ENCODE measurements around the gene CD300LF. TPM values are rescaled to one million over a fixed set of nuclear protein-coding genes. Genes with fewer than 3 reads are reported as not detected.

CD300LF gene
- total and polyA plus RNA-seq, 10 of the 15 experiments (the other 5 are each of a cell fraction or from before 2014, with no cell fraction given) = 0.15 TPM; not detected in 9

- TF ChIP-seq ZNF207 (IDR thresholded peaks at IDR 0.05; ENCODE audit: borderline replicate concordance) = no peak
- TF ChIP-seq SMAD1 (IDR thresholded peaks at IDR 0.05; ENCODE audit: low read depth, partially characterized antibody) = no peak
- TF ChIP-seq RUNX3 (IDR thresholded peaks at IDR 0.05; ENCODE audit: low read length) = peak; percentile 84
- no peak for TF ChIP-seq YY1 (IDR thresholded peaks at IDR 0.05; ENCODE audit: low read depth, low read length)
- TF ChIP-seq SMAD5 (IDR thresholded peaks at IDR 0.05; ENCODE audit: low read depth) = no peak
- no peak for TF ChIP-seq NKRF (conservative IDR thresholded peaks at IDR 0.05)
- TF ChIP-seq USF2 (IDR thresholded peaks at IDR 0.05; ENCODE audit: borderline replicate concordance, low read depth, low read length) = no peak
- no peak for TF ChIP-seq IRF5 (IDR thresholded peaks at IDR 0.05; ENCODE audit: borderline replicate concordance)
- TF ChIP-seq E2F8 (IDR thresholded peaks at IDR 0.05; ENCODE audit: low read depth, partially characterized antibody) = no peak
- no peak for TF ChIP-seq ESRRA (IDR thresholded peaks at IDR 0.05; ENCODE audit: low read length)
- TF ChIP-seq BMI1 (IDR thresholded peaks at IDR 0.05; ENCODE audit: borderline replicate concordance) = no peak
- no peak for TF ChIP-seq PRDM15 (CRISPR knock-in tag; IDR thresholded peaks at IDR 0.05)
- no peak for TF ChIP-seq MTA3 (IDR thresholded peaks at IDR 0.05; ENCODE audit: borderline replicate concordance, low read length)
These were observed 46.6 kb upstream of the CD300LF start (continued) for GRCh38 chr17:74759243-74759801.
